ELF-1 (cell line): Measurements from ENCODE around the gene SCN1A.
A peak's percentile ranks its signal among the peaks of the same experiment; 100 is the strongest.
"Not testable (repeated sequence)": the region's sequence is repeated elsewhere in the genome, so short reads cannot be mapped to it uniquely, and the experiment has no call there.

Source experiments
- DNase-seq: peaks from one replicate; pipeline ENCODE4 v3.0.0-alpha.2; 2016; ENCODE audit warnings: low read depth, low spot score

Gene SCN1A

GRCh38 chr2:166135152-166135848, 7.5 kb upstream of the SCN1A start:
- no peak for DNase-seq

- no peak for DNase-seq
Measured at GRCh38 chr2:166134252-166135151, 6.7 kb upstream of the SCN1A start.

- no peak for DNase-seq
Measured at GRCh38 chr2:166133653-166134052, 5.8 kb upstream of the SCN1A start.

GRCh38 chr2:166128156-166128505, 311 bp upstream of the SCN1A start:
- DNase-seq: no peak

- no peak for DNase-seq
Measured at GRCh38 chr2:166126007-166126639, 1.7 kb downstream of the SCN1A start.

GRCh38 chr2:166125557-166125956, 2.3 kb downstream of the SCN1A start:
- no peak for DNase-seq

- no peak for DNase-seq
Measured at GRCh38 chr2:166118180-166118579, 9.6 kb downstream of the SCN1A start.

- DNase-seq: no peak
Measured at GRCh38 chr2:166117491-166117890, 10.3 kb downstream of the SCN1A start.

GRCh38 chr2:166115589-166115988, 12.2 kb downstream of the SCN1A start:
- no peak for DNase-seq

GRCh38 chr2:166112193-166112605, 15.6 kb downstream of the SCN1A start:
- DNase-seq: no peak

GRCh38 chr2:166106431-166107015, 21.3 kb downstream of the SCN1A start:
- DNase-seq: peak; percentile 28

GRCh38 chr2:166104773-166105172, 23.0 kb downstream of the SCN1A start:
- DNase-seq: no peak

GRCh38 chr2:166104084-166104483, 23.7 kb downstream of the SCN1A start:
- no peak for DNase-seq

- DNase-seq: not testable (repeated sequence)
Measured at GRCh38 chr2:166103277-166103676, 24.5 kb downstream of the SCN1A start.

GRCh38 chr2:166094325-166094724, 33.5 kb downstream of the SCN1A start:
- no peak for DNase-seq

- DNase-seq: no peak
Measured at GRCh38 chr2:166092889-166093288, 34.9 kb downstream of the SCN1A start.

GRCh38 chr2:166091439-166091838, 36.4 kb downstream of the SCN1A start:
- peak; percentile 4 for DNase-seq

GRCh38 chr2:166090908-166091307, 36.9 kb downstream of the SCN1A start:
- no peak for DNase-seq

- no peak for DNase-seq
Measured at GRCh38 chr2:166090346-166090745, 37.5 kb downstream of the SCN1A start.

GRCh38 chr2:166088634-166089033, 39.2 kb downstream of the SCN1A start:
- no peak for DNase-seq

GRCh38 chr2:166084301-166084700, 43.5 kb downstream of the SCN1A start:
- DNase-seq: no peak

GRCh38 chr2:166082736-166083135, 45.1 kb downstream of the SCN1A start:
- DNase-seq: no peak
